Activated CD4-positive, alpha-beta T cell treated with anti-CD3 and anti-CD28 coated beads, Interleukin-2, amount 50 U/mL, for 4 hours (primary cell): ENCODE results near the gene FMN1.

ENCODE experiments used
- DNase-seq, 2 experiments: peaks; one replicate each; pipeline ENCODE4 v3.0.0-alpha.2; 2020

Gene FMN1

DNA sequence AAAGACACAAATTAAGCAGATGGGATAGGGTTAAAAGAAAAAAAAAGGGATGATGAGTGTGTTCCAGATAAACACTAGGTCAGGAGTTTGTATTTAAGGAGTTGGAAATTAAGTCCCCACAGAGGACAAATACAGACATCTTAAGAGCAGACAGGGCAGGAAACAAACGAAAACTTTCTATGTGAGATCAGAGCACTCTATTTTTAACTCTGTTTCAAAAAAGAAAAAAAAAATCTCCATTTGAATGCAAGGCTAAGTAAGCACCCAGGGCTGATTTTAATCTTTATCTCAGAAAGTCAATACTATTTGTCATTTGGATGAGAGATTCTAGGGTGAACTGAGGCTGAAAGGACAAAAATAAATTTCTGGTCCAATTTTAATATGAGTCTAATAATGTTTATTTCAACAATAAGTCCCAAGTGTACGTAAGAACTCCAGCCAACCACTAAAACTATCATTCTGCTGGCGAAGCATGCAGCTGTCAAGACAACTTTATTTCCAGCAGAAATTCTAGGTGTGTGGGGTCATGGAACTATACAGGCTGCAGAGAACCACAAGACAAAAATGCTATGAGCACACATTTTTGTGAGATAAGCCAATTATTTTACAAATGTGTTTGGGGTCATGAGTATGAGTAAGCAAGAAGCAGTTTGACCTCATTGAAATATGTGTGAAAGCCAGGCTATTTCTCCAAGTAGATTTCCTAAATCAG lies 186.1 kb downstream of the FMN1 start:
- DNase-seq = no peak

- DNase-seq = no peak
Observed at GRCh38 chr15:33007303-33007855, 187.1 kb downstream of the FMN1 start.

- DNase-seq = no peak
Observed at GRCh38 chr15:33005582-33005981, 188.9 kb downstream of the FMN1 start.

DNA sequence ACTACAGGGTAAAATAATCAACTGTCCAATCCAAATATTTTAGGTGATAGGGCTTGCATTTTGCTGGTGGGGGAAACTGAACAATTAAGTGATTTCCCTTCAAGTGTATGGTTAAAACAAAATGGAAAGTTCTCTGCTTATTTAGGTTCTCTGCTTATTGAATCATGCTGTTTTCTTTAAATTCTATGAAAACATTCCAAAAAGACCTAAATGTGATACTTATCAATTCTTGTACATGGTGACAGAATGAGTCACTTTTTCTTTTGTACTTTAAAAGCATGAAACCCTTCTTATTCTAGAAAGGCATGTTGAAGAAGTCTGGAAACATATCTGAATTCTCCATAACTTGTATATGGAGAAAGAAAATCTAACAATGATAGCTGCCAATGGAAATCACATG lies 192.6 kb downstream of the FMN1 start:
- DNase-seq = no peak

- no peak for DNase-seq
Observed at GRCh38 chr15:32998979-32999672, 195.4 kb downstream of the FMN1 start.

DNA sequence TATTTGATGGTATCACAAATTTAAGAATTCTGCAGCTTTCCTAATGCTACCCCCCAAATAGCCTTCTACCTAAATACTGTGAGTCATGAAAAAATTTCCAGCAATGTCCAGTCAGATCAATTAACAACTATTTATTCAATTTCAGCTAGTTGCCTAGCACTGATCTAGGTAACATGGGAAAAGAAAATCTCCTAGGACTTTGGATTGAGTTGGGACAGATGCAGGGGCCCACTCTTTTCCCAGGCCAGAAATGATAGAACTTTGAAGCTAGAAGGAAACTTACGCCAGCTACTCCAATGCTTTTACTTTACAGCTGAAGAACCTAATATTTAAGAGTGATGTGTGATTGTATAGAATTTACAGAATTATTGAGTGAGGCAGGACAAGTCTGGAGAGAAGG lies 196.3 kb downstream of the FMN1 start:
- no peak for DNase-seq

DNA sequence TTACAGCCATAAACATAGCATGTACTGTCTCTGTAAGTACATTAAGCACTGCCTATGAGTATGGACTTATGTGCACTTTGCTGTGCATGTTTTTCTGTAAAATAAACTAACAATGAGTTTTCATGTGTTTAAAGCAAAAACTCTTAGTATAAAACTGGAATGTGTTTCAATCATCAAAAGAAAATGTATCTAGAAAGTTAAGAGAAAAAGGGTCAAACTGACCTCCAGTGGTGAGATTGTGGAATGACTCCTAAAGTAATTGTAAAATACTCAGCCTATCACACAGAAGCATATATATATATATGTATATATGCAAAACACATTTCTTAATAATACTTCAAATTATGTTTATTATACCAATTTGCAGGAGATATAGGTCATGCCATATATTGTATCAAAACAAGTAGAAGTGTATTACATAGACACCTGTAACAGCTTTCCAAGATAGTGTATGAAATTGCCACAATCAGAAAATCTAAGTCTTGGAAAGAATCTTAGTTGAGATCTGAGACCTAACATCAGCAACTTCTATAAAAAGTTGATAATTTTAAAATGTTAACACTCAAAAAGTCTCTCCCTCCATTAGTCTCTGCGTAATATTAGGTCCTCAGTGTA lies 199.6 kb downstream of the FMN1 start:
- no peak for DNase-seq

- no peak for DNase-seq
Observed at GRCh38 chr15:32993285-32993684, 201.2 kb downstream of the FMN1 start.

- DNase-seq = no peak
Observed at GRCh38 chr15:32991619-32992111, 202.8 kb downstream of the FMN1 start.

DNA sequence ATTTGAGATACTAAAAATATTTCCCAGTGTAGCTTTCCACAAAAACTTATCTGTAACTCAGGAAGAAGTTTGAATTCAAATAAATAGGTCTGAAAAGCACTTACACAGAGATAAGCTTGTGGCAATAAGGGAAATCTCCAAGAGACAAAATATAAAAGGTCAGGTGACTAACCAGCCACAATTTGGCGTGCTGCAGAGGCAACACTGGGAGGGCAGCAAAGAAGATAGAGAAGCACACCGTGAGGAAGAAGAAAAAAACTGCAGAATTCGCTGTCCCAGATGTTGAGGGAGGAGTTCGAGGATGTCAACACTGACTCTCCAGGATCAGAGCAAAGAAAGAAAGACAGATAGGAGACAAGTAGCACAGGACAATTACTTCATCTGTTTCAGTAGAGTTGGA lies 204.4 kb downstream of the FMN1 start:
- no peak for DNase-seq

- DNase-seq = no peak
Observed at GRCh38 chr15:32987067-32987466, 207.4 kb downstream of the FMN1 start.

- DNase-seq = no peak
Observed at GRCh38 chr15:32986147-32986546, 208.4 kb downstream of the FMN1 start.

DNA sequence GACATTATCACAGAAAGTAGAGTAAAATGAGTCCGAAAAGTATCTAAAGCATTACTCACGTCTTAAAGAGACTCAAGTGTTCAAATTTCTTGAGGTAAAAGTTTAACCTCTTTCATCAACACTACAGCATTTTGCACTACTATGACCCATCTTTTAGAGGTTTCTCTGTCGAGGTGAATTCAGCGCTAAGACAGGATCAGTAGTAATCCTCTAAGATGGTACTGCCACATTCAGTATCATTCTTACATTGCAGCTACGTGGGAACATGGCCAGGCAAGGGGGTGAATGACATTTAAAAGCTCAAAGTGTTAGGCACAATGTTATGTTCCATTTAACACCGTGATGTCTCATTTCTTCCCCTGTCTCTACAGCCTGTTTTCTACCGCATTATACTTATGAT lies 210.8 kb downstream of the FMN1 start:
- DNase-seq = no peak

DNA sequence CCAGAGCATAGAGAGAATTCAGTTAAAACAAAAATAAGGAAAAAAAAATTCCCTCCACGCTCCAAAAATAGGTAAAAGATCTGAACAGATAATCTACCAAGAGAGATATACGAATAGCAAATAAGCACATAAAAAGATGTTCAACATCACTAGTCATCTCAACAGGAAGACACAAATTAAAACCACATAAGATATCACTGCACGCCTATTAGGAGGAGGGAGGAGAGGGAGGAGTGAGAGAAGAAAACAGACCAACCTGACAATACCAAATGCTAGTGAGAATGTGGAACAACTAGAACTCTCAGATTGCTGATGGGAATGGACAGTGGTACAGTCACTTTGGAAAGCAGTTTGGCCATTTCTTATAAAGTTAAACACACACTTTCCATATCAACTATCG lies 212.5 kb downstream of the FMN1 start:
- DNase-seq = no peak

DNA sequence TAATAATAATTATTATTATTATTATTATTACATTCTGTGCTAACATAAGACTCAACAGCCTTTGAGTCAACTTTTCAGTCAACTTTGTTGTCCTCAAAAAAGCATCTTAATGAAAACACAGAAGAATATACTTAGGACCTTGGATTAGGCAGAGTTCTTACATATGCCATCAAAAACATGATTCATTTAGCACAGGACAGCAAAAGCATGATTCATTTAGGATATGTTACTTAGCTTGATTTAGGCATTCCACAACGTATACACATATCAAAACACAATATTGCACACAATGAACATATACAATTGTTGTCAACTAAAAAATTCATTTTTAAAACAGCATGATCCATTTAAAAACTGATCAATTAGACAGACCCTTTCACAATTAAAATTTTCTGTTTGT lies 213.0 kb downstream of the FMN1 start:
- DNase-seq = no peak

- no peak for DNase-seq
Observed at GRCh38 chr15:32979710-32980109, 214.8 kb downstream of the FMN1 start.

GRCh38 chr15:32977506-32977905 lies 217.0 kb downstream of the FMN1 start:
- no peak for DNase-seq

GRCh38 chr15:32974691-32975090 lies 219.8 kb downstream of the FMN1 start:
- DNase-seq = no peak

GRCh38 chr15:32972686-32973085 lies 221.8 kb downstream of the FMN1 start:
- DNase-seq = no peak

- no peak for DNase-seq
Observed at GRCh38 chr15:32970847-32971246, 223.7 kb downstream of the FMN1 start.

DNA sequence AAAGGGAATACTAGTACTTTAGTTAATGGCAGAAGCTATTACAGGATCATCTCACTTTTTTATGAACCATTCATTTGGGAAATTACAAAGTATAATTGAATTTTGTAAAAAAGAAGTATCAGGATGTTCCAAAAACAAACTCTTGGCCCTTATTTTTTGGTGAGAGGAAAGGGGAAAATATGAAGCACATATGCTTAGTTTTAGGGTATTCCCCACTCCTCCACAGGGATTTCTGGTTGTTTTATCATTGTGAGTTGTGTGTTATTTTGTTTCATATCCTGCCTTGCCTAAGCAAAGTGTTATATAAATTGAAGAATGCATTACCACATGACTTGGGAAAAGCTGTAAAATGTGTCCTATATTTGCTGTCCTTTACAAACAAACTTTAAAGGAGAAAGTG lies 227.0 kb downstream of the FMN1 start:
- no peak for DNase-seq

DNA sequence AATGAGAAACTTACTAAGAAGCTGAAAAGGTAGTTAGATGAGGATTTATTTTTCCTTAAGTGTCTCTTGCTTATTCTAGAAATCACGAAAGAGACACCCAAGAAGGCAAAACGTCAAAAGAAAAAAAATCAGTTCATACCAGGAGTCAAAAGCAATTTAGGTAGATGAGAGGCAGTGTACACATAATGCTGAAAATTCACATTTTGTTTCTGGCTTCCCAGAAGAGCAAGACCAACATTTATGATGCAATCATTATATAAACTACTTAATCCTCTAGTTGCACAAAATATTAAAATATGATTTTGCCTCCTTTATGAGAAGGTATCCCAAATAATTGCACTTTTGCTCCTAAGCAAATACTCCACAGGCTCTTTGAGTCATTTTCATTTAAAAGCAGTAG lies 228.0 kb downstream of the FMN1 start:
- no peak for DNase-seq

GRCh38 chr15:32965897-32966296 lies 228.6 kb downstream of the FMN1 start:
- no peak for DNase-seq

DNA sequence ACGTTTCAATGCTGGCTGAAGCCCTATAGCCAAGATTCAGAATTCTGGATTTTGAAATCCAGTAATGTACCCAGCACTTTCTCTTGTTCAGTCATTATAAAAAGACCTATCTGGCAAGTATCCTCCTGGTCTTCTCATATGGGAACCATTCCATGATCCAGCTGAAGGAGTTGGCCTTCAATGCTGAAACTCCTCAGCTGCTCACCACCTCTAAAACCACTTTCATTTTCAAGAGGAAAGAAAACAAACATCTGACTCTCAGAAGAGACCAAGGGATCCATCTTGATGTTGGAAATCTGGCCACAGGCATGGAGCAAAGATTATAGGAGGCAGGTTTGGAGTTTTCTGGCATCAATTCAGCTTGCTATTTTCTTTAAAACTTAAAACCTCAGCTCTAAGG lies 235.4 kb downstream of the FMN1 start:
- DNase-seq = no peak
